ENCODE measurements around the gene PLPP3. TPM values are rescaled to one million over a fixed set of nuclear protein-coding genes. Genes with fewer than 3 reads are reported as not detected.

The PLPP3 gene
- total RNA-seq, 1 experiment from 2014 or later, result 3.4 TPM

DNA sequence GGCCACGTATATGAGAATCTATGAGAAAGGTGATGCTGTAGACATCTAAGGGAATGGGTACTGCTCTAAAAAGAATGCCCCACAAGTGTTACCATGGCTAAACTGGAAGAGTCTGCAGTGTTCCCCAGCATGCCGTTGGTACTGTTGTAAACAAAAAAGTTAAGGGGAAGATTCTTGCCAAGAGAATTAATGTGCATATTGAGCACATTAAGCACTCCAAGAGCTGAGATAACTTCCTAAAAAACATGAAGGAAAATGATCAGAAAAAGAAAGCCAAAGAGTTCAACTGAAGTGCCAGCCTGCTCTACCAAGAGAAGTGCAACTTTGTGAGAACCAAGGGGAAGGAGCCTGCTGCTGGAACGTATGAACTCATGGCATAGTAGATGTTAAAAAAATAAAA is 40.8 kb downstream of the PLPP3 start (continued):
- TF ChIP-seq, protein P1, sequence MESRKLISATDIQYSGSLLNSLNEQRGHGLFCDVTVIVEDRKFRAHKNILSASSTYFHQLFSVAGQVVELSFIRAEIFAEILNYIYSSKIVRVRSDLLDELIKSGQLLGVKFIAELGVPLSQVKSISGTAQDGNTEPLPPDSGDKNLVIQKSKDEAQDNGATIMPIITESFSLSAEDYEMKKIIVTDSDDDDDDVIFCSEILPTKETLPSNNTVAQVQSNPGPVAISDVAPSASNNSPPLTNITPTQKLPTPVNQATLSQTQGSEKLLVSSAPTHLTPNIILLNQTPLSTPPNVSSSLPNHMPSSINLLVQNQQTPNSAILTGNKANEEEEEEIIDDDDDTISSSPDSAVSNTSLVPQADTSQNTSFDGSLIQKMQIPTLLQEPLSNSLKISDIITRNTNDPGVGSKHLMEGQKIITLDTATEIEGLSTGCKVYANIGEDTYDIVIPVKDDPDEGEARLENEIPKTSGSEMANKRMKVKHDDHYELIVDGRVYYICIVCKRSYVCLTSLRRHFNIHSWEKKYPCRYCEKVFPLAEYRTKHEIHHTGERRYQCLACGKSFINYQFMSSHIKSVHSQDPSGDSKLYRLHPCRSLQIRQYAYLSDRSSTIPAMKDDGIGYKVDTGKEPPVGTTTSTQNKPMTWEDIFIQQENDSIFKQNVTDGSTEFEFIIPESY (IDR thresholded peaks at IDR 0.05; ENCODE audit: extremely low read depth, insufficient replicate concordance, low read length), result no peak
- TF ChIP-seq YY1 (IDR thresholded peaks at IDR 0.05; ENCODE audit: extremely low read depth, insufficient replicate concordance, low read depth, low read length) (no peak), CBX3 (IDR thresholded peaks at IDR 0.05; ENCODE audit: low read depth) (no peak), SIN3A (IDR thresholded peaks at IDR 0.05; ENCODE audit: low read depth) (no peak), ZNF274 (IDR thresholded peaks at IDR 0.05; ENCODE audit: low read depth, low read length) (no peak)
- TF ChIP-seq, protein P2, sequence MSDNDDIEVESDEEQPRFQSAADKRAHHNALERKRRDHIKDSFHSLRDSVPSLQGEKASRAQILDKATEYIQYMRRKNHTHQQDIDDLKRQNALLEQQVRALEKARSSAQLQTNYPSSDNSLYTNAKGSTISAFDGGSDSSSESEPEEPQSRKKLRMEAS (IDR thresholded peaks at IDR 0.05), result no peak

GRCh38 chr1:56537660-56538059 is 41.7 kb downstream of the PLPP3 start:
- H3K9ac ChIP-seq (ENCODE audit: low read length), result no peak overlapping the region
- no TSS peak for BruUV-seq (replicated peaks)
- TF ChIP-seq RAD21 (IDR thresholded peaks at IDR 0.05; ENCODE audit: low read depth) (no peak), POLR2A (IDR thresholded peaks at IDR 0.05; ENCODE audit: borderline replicate concordance, extremely low read depth, insufficient read depth, insufficient read length) (no peak), ATF3 (IDR thresholded peaks at IDR 0.05) (no peak), FOSL1 (IDR thresholded peaks at IDR 0.05; ENCODE audit: low read depth) (no peak), REST (IDR thresholded peaks at IDR 0.05; ENCODE audit: low read depth) (no peak), EZH2phosphoT487 (IDR thresholded peaks at IDR 0.05; ENCODE audit: borderline replicate concordance) (no peak), EGR1 (IDR thresholded peaks at IDR 0.05; ENCODE audit: low read depth) (no peak), POLR2AphosphoS5 (IDR thresholded peaks at IDR 0.05; ENCODE audit: low read depth, low read length) (no peak)
- TF ChIP-seq, protein P1 (IDR thresholded peaks at IDR 0.05; ENCODE audit: extremely low read depth, insufficient replicate concordance, low read length), result no peak
- no peaks in the 10 kb centered on the region for H3K27me3 ChIP-seq (ENCODE audit: insufficient read depth, low read length)
- intact Hi-C loops (cut with micrococcal nuclease), result no loop called here
- DNase-seq (ENCODE audit: low read depth, low spot score) (no peak), ATAC-seq (no peak)
- no peak overlapping the region for H3K27ac ChIP-seq (ENCODE audit: low read depth, low read length)
- no peaks in the 10 kb centered on the region; a peak in 1 of 4 replicates for H3K4me1 ChIP-seq (ENCODE audit: control insufficient read depth in 1 of 2, insufficient read depth in 2 of 2, low read length in 2 of 2)
- no peak overlapping the region for H2AFZ ChIP-seq (ENCODE audit: low read depth, low read length, poor library complexity, severe bottlenecking)
- RAD21 ChIA-PET (ENCODE audit: low non-redundant PET in 1 of 2, low total read pairs in 2 of 2, uncharacterized antibody in 2 of 2, unreplicated experiment in 2 of 2), result no interaction called here
- POLR2A ChIA-PET, result no interaction called here
- no peaks in the 10 kb centered on the region for H4K20me1 ChIP-seq (ENCODE audit: insufficient read depth)
- no peaks in the 10 kb centered on the region for H3K79me2 ChIP-seq (ENCODE audit: insufficient read depth, low read length)
- H3K4me3 ChIP-seq (replicated peaks in 1 of 2; ENCODE audit: low read depth in 1 of 2, low read length in 2 of 2), result no peak overlapping the region
- H3K9me3 ChIP-seq (ENCODE audit: control insufficient read depth in 1 of 2, insufficient read depth in 1 of 2, low read depth in 1 of 2, low read length in 2 of 2), result no peaks in the 10 kb centered on the region
- H3K36me3 ChIP-seq (ENCODE audit: control insufficient read depth in 1 of 2, insufficient read depth in 2 of 2, low read length in 2 of 2), result no peaks in the 10 kb centered on the region
- no peak overlapping the region for H3K4me2 ChIP-seq (ENCODE audit: low read length)
- H3K9me2 ChIP-seq (ENCODE audit: insufficient read depth), result no peaks in the 10 kb centered on the region
- CTCF ChIA-PET, result no interaction called here
